AG09309 (cell line): ENCODE results near the gene HOXD4.
A peak's percentile ranks its signal among the peaks of the same experiment; 100 is the strongest.

Experiments
- DNase-seq: peaks from one replicate; pipeline ENCODE4 v3.0.0-alpha.2; 2010; ENCODE audit warnings: low read depth
- H3K4me3 ChIP-seq: 2 replicates; pipeline ENCODE4 v1.5.1; 2011; ENCODE audit warnings: mild to moderate bottlenecking, low read depth, low read length, moderate library complexity; ENCODE audit not compliant: control insufficient read depth
- TF ChIP-seq, protein P1 (sequence below): IDR thresholded peaks from 2 replicates; pipeline ENCODE4 v1.5.1; 2011; ENCODE audit warnings: mild to moderate bottlenecking, low read depth, low read length, inconsistent platforms; ENCODE audit not compliant: insufficient read depth, control insufficient read depth; ENCODE audit errors: missing control alignments

HOXD4 gene

DNA sequence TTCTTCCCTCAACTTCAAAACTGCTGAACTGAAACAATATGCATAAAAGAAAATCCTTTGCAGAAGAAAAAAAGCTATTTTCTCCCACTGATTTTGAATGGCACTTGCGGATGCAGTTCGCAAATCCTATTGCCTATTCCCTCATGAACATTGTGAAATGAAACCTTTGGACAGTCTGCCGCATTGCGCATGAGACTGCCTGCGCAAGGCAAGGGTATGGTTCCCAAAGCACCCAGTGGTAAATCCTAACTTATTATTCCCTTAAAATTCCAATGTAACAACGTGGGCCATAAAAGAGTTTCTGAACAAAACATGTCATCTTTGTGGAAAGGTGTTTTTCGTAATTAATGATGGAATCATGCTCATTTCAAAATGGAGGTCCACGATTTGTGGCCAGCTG, 13.4 kb upstream of the HOXD4 start:
- no peak overlapping the region for H3K4me3 ChIP-seq
- DNase-seq = no peak
- TF ChIP-seq, protein P1, sequence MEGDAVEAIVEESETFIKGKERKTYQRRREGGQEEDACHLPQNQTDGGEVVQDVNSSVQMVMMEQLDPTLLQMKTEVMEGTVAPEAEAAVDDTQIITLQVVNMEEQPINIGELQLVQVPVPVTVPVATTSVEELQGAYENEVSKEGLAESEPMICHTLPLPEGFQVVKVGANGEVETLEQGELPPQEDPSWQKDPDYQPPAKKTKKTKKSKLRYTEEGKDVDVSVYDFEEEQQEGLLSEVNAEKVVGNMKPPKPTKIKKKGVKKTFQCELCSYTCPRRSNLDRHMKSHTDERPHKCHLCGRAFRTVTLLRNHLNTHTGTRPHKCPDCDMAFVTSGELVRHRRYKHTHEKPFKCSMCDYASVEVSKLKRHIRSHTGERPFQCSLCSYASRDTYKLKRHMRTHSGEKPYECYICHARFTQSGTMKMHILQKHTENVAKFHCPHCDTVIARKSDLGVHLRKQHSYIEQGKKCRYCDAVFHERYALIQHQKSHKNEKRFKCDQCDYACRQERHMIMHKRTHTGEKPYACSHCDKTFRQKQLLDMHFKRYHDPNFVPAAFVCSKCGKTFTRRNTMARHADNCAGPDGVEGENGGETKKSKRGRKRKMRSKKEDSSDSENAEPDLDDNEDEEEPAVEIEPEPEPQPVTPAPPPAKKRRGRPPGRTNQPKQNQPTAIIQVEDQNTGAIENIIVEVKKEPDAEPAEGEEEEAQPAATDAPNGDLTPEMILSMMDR = no peak

DNA sequence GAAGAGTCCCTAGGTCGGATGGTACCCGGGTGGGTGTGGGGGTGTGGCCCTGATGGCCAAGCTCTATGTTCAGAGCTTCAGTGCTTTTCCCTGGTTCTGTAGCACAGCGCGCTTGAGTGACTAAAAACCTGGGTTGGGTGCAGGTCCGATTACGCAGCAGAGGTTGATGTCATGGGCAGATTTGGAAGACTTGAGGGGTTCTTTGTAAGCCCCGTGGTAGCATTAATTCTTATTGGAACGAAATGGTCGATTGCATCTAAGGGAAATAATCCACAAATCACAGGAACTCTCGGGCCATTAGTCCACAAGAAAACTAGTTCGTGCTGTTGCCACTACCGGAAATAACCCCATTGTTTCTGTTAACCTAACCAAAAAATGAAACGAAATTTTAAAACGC, 12.8 kb upstream of the HOXD4 start:
- no peak overlapping the region for H3K4me3 ChIP-seq
- DNase-seq = no peak
- TF ChIP-seq, protein P1 = no peak

DNA sequence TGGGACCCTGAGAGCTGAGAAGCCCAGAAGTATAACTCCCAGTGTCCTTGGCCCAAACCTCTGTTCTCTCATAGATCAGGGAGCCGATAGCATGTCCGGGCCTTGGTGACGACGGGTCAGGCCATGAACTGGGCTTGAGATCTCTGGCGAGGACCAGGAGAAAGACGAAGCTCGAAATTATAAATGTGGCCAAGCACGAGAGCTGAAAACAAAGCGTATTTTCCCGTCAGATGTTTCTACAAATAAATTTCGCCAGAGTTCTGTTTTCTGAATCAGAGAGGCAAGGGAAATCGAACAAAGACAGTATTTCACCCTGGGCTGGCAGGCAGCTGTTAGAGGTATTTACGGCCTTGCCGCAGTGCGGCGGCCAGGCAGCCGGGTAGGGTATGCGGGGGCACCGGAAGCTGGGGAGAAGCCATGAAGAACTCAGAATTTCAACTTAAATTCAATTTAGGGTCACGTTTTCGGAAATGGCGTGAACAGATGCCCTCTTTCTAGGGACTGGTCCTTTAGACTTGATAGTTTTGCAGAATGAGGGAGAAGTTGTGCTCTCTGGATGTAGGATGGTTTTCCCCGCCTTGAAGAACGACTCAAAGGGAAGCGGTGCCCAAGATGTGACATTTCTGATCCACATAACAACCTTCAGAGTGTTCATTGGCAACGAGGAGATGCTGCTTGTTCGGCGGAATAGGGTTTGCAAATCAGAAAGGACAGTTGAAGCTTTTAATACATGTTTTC, 12.3 kb upstream of the HOXD4 start:
- DNase-seq = no peak
- no peak overlapping the region for H3K4me3 ChIP-seq
- TF ChIP-seq, protein P1 = no peak

DNA sequence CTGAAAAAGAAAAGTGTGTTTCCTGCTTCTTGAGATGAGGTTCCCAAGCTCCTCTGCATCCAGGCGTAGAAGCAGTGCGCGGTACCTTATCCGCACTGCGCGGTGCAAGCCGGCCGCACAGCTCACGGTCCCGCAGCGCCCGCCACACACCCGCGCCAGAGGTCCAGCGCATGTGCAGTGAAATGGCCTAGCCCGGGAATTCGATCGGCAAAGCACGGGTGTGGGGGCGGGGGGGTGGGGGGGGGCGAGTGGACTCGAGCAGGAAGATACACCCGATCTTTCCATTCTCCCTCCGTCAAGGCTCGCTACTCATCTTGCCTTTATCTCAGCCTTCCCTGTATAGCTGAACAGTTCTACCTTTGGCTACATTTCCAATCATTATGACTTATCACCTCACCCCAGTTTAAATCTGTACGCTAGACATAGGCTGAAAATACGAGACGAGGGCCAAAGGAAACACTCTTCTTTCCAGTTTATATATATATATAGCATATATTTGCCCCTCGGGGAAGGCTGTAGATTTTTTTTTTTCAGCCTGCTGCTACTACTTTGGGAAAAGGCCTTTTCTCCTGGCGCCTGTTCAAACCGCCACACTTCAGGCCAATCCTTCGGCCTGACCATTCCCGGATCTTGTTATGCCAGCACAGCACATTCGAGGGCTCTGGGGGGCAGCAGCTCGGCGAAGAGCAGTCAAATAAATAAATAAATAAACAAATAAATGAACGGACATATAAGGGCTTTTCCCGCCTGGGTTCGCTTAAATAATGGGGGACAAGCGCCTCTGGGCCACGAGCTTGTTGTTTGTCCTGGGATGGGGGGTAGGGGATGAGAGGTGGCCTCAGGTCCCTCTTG, 11.5 kb upstream of the HOXD4 start:
- peak overlapping the region; percentile 87 for H3K4me3 ChIP-seq
- TF ChIP-seq, protein P1 = no peak
- no peak for DNase-seq

DNA sequence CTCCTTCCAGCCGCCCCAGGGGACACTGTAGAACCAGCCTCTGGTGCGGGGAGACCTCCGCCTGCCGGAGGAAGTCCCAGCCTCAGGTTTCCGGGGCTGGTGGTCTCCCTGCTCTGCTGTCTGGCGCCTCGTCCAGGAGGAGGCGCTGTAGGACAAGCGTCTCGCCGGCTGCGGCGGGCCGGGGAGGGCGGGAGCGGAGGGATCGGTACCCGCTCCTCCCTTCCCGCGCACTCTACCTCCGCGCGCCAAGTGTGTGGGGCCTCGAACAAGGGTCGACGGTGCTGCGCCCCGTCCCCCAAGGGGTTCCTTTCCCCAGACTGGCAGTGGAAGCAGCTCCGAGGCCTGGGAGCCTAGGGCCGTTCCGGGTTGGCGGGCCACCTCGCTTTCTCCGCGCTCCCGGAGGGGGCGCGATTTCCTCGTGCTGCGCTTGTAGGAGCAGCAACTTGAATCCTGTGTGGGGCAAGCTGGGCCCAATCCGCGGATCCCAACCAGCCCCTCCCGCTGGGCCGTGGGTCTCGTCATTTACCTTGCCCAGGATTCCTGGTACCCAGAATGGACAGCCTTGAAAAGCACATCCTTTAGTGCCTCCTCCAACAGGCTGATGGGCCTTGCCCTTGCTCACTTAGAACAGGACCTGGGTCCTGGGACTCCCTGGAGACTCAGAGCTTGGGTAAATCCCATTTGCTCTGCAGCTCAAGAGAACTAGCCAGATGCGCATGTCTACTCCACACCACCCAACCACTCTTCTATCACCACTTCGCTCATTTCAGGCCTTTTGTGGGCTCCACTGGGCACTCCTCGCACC, 10.6 kb upstream of the HOXD4 start:
- DNase-seq = no peak
- TF ChIP-seq, protein P1 = peak; percentile 85
- peak overlapping the region; percentile 87 for H3K4me3 ChIP-seq

DNA sequence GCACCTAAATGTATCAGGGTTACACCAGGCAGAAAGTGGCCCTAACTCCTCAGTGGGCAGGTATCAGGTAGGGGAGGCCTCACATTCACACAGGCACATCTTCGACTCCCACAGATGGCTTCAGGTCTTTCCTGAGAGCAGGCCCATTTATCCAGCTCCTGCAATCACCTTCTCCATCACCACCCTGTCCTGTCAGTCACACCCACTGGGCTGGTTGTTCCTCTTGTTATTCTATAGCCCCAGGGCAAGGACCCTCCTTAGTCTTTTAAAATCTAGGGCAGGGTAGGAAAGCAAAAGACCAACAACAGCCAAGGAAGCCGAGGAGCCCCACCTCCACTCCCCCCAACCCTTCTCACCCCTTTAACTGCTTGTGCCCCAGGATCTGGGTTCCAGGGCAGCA, 9.1 kb upstream of the HOXD4 start:
- DNase-seq = no peak
- TF ChIP-seq, protein P1 = no peak

More for the DNA sequence above, 9.1 kb upstream of the HOXD4 start:
- H3K4me3 ChIP-seq = no peak overlapping the region
